ENCODE results near the gene ATRN. TPM values are rescaled to one million over a fixed set of nuclear protein-coding genes. Genes with fewer than 3 reads are reported as not detected.
"Not testable (repeated sequence)": the region's sequence is repeated elsewhere in the genome, so short reads cannot be mapped to it uniquely, and the experiment has no call there.

Gene ATRN
- total and polyA plus RNA-seq, 2 experiments from 2014 or later: 13.6 to 26.8 TPM

DNA sequence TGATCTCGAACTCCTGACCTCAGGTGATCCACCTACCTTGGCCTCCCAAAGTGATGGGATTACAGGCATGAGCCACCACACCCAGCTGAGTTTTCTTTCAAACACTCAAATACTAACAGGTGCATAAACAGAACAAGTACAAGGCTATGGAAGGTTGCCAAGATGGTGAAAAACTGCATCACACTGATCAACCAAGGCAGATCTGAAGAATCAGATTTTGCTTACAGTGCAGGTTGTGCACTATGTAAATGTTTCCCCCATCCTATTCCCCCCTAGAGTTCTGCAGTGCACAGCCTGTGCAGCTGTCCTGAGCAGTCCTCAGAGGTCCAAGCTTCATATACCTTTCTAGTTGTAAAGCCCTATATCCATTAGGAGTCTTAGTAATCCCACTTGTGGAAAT is 119.3 kb downstream of the ATRN start:
- Histone ChIP-seq H3K27me3 (no peaks in the 10 kb centered on the region), H3K4me3 (no peak overlapping the region), H3K4me1 (ENCODE audit: low read depth) (no peaks in the 10 kb centered on the region), H3K27ac (no peak overlapping the region), H3K36me3 (peaks cover 25% of the 10 kb centered on the region), H3K9me3 (ENCODE audit: low read depth) (no peaks in the 10 kb centered on the region)
- TF ChIP-seq, protein P1, sequence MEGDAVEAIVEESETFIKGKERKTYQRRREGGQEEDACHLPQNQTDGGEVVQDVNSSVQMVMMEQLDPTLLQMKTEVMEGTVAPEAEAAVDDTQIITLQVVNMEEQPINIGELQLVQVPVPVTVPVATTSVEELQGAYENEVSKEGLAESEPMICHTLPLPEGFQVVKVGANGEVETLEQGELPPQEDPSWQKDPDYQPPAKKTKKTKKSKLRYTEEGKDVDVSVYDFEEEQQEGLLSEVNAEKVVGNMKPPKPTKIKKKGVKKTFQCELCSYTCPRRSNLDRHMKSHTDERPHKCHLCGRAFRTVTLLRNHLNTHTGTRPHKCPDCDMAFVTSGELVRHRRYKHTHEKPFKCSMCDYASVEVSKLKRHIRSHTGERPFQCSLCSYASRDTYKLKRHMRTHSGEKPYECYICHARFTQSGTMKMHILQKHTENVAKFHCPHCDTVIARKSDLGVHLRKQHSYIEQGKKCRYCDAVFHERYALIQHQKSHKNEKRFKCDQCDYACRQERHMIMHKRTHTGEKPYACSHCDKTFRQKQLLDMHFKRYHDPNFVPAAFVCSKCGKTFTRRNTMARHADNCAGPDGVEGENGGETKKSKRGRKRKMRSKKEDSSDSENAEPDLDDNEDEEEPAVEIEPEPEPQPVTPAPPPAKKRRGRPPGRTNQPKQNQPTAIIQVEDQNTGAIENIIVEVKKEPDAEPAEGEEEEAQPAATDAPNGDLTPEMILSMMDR (IDR thresholded peaks at IDR 0.05; ENCODE audit: low read depth, low read length): no peak
- DNase-seq (ENCODE audit: low read depth in 1 of 2, low spot score in 1 of 2): no peak

DNA sequence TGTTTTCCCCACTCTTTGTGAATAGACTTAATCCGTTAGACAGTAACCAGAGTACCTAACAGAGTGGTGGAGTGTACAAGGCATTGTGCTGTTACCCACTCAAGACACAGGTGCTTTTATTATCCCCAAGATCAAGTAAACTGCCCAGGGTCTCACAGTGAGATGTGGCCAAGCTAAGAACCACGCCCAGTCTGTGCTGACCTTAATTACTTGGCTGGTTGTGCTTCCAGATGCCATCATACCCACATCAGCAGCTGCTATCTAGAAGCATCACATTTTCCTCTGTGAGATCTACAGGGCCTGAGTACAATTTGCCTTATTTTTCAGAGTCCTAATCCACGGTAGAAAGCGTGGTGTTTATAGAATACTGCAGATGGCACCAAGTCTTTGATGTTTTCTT is 122.1 kb downstream of the ATRN start:
- TF ChIP-seq, protein P1 (IDR thresholded peaks at IDR 0.05; ENCODE audit: low read depth, low read length): no peak

DNA sequence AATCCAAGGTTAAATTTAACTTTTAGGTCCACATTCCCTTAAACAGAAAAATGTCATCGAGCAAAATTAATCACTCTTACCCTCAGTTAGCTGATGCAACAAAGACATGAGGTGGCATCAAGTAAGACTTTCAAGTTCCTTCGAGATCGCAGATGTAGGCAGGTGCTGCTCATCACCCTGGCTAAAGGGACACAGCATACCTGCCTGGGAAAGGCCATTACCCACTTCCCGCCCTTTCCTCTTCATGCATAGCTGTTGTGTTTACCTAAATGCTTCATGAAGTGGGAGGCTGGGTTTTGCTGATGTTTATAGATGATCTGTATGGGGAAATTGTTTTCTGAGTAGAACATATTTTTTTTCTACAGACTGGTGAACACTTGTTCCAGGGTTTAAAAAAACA is 124.7 kb downstream of the ATRN start:
- H3K27ac ChIP-seq: no peak overlapping the region
- H3K27me3 ChIP-seq: no peaks in the 10 kb centered on the region
- H3K36me3 ChIP-seq: peaks cover 46% of the 10 kb centered on the region
- DNase-seq (ENCODE audit: low read depth in 1 of 2, low spot score in 1 of 2): no peak
- no peaks in the 10 kb centered on the region for H3K4me1 ChIP-seq (ENCODE audit: low read depth)
- no peak overlapping the region for H3K4me3 ChIP-seq
- no peaks in the 10 kb centered on the region for H3K9me3 ChIP-seq (ENCODE audit: low read depth)
- TF ChIP-seq, protein P1 (IDR thresholded peaks at IDR 0.05; ENCODE audit: low read depth, low read length): no peak

More for the DNA sequence above, 122.1 kb downstream of the ATRN start:
- Histone ChIP-seq H3K4me3 (no peak overlapping the region), H3K9me3 (ENCODE audit: low read depth) (no peaks in the 10 kb centered on the region), H3K36me3 (peaks cover 36% of the 10 kb centered on the region), H3K4me1 (ENCODE audit: low read depth) (no peaks in the 10 kb centered on the region), H3K27ac (no peak overlapping the region), H3K27me3 (no peaks in the 10 kb centered on the region)
- DNase-seq (ENCODE audit: low read depth in 1 of 2, low spot score in 1 of 2): no peak

DNA sequence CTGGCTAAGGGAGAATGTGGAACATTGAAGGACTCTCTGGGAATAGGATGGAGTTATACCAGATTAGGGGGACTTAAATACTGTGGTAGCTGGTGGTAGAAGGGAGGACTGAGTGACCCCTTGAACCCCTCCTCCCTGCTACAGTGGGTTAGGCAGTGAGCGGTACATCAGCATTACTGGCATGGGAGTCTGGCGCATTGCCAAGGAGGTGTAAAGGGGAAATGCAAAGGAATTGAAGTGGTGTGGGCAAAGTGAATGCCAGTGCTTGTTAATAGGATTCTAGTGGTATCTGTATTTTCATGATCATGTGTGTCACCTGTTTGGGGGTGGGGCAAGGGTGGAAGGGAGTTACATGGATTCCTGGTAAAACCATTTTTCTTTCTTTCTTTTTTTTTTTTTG is 132.3 kb downstream of the ATRN start:
- Histone ChIP-seq H3K4me1 (ENCODE audit: low read depth) (no peaks in the 10 kb centered on the region), H3K27me3 (no peaks in the 10 kb centered on the region), H3K27ac (no peak overlapping the region), H3K4me3 (no peak overlapping the region), H3K9me3 (ENCODE audit: low read depth) (no peaks in the 10 kb centered on the region), H3K36me3 (peaks cover 27% of the 10 kb centered on the region)
- DNase-seq (ENCODE audit: low read depth in 1 of 2, low spot score in 1 of 2): no peak
- TF ChIP-seq, protein P1 (IDR thresholded peaks at IDR 0.05; ENCODE audit: low read depth, low read length): no peak

DNA sequence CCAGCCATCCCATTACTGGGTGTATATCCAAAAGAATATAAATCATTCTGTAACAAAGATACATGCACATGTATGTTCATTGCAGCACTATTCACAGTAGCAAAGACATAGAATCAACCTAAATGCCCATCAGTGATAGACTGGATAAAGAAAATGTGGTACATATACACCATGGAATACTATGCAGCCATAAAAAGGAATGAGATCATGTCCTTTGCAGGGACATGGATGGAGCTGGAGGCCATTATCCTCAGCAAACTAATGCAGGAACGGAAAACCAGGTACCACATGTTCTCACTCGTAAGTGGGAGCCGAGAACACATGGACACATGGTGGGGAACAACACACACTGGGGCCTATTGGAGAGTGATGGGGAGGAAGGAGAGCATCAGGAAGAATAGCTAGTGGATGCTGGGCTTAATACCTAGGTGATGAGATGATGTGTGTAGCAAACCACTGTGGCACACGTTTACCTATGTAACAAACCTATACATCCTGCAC is 134.6 kb downstream of the ATRN start:
- H3K4me3 ChIP-seq; H3K27ac ChIP-seq; DNase-seq (ENCODE audit: low read depth in 1 of 2, low spot score in 1 of 2); H3K27me3 ChIP-seq; H3K4me1 ChIP-seq (ENCODE audit: low read depth); H3K9me3 ChIP-seq (ENCODE audit: low read depth): not testable (repeated sequence)
- peaks cover 17% of the 10 kb centered on the region for H3K36me3 ChIP-seq

DNA sequence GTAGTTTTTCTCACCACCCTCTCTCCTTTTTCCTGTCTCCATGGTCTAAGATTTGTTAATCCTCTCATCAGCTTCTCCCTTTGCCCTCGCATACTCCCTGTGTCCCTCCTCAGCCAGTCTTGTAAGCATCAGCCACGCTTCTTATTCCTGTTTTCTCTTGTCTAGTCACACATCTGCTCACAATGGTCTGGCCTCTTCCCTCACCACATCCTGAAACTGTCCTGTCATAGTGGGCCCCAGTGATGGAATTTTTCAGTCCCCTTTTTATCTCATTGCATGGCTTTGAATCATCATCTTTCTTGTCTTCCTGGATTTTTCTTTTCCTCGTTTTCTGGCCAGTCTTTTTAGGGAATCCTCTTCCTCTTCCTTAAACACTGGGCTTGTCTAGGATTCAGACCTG is 135.2 kb downstream of the ATRN start:
- no peaks in the 10 kb centered on the region for H3K27me3 ChIP-seq
- peaks cover 11% of the 10 kb centered on the region for H3K36me3 ChIP-seq
- H3K4me3 ChIP-seq: no peak overlapping the region
- no peaks in the 10 kb centered on the region for H3K4me1 ChIP-seq (ENCODE audit: low read depth)
- TF ChIP-seq, protein P1 (IDR thresholded peaks at IDR 0.05; ENCODE audit: low read depth, low read length): no peak
- H3K27ac ChIP-seq: no peak overlapping the region
- H3K9me3 ChIP-seq (ENCODE audit: low read depth): no peaks in the 10 kb centered on the region
- peak in 1 of 2 donors; percentile 40 for DNase-seq (ENCODE audit: low read depth in 1 of 2, low spot score in 1 of 2)
